ENCODE results near the gene MPHOSPH10.
"Not testable (repeated sequence)": the region's sequence is repeated elsewhere in the genome, so short reads cannot be mapped to it uniquely, and the experiment has no call there.

The MPHOSPH10 gene

GRCh38 chr2:71174207-71174606, 43.8 kb downstream of the MPHOSPH10 start:
- DNase-seq = no peak

DNA sequence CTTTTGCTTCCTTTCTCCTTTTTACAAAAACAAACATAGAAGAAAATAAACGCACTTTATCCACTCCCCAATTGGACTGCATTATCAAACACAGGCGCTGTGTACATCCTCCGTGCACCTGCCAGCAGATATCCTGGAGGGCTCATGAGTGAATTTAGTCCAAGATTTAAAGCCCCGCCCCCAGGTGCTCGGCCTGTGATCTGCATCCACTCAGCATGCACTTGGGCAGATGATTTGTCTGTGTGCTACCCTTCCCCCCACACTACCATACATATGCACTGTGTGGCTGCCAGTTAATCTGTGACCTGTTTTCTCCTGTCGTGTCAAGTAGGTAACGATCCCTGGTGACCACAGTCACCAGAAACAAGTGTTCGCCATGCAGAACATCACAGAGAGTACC, 48.4 kb downstream of the MPHOSPH10 start:
- not testable (repeated sequence) for DNase-seq

DNA sequence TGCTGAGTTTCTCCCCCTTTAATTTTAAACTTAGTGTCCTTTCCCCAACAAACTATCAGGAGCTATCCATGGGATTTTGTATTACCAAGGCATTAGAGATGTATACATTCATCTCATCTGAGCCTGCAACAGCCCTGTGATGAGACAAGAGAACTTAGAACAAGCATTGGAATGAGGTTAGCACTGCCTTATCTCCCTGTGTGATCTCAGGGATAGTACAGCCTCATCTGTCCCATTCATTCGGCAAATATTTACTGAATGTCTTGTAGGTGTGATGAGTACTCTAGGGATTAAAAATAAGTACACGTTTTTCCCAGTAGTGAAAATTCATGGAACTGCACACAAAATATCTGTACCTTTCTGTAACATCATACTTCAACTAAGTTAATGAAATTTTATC, 50.9 kb downstream of the MPHOSPH10 start:
- no peak for DNase-seq

DNA sequence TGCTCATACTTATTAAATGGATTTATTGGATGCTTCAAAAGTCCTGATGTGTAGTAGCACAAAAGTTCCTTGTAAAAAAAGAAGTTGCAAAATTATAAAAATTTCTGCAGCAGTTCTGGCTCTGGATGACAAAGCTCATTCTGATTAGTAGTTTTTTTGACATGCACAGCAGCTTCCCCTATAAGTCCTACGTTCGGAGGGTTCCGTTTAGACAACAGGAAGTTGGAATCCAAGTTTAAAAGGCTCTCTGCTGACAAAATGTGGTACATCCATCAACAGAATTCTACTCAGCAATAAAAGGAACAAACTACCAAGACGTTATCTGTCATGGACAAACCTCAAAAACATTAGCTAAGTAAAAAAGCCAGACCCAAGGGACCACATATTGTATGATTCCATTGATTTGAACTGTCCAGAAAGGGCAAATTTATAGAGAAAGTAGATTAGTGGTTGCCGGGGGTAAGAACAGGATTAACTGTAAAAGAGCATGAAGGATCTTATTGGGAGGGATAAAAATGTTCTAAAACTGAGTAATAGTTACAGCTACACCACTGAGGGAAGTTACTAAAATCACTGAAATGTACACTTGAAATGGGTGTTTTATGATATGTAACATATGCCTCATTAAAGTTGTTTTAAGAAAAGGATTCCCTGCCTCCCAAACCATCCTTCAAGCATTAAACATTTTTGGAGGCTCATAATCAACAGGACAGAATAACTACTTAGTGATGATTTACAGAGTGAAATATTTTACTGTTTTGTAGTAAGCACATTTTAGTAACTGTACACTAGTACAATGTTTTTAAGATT, 53.1 kb downstream of the MPHOSPH10 start:
- not testable (repeated sequence) for DNase-seq

GRCh38 chr2:71186973-71187372, 56.5 kb downstream of the MPHOSPH10 start:
- no peak for DNase-seq

DNA sequence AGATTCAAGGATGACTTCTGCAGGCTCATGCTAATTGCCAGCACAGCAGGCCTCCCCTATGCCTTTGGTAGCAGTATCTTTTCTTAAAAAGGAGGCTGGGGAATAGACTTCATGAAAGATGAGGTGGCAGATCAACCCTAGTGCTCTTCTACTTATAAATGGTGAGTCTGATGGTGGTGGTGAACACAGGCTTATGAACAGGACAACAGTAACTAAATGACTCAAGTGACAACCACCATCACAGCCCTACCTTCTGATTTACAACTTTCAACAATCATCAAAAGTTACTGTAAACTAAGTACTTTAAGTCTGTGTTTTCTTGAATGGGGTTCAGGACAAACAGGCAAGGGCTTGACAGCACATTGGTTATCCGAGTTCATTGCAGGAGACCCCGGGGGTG, 57.2 kb downstream of the MPHOSPH10 start:
- no peak for DNase-seq

- DNase-seq = no peak
These were observed 60.5 kb downstream of the MPHOSPH10 start for GRCh38 chr2:71190656-71191569.

DNA sequence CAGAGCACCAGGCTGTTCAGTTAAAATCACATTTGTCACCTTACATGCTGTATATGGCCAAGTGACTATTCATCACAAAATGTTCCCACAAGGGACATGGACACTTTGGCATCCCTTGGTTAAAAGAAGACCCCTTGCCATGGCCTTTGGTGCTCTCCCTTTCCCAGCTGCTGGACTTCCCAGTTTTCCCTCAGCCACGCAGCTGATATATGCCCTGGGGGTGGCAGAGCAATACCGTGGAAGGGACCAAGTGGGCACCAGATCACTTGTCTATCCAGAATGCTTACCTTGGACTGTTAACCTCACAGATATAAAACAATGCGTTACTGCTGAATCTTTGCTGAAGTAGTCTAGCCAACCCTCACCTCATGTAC, 61.1 kb downstream of the MPHOSPH10 start:
- no peak for DNase-seq
